K562 (cell line): Measurements from ENCODE around the gene POP7. TPM values are rescaled to one million over a fixed set of nuclear protein-coding genes. Genes with fewer than 3 reads are reported as not detected.
A peak's percentile ranks its signal among the peaks of the same experiment; 100 is the strongest.

Experiments used
- ATF1 ChIP-seq, 2 experiments: fragments of 450-650 bp in 1 of 2; IDR thresholded peaks; 2 replicates each; pipeline ENCODE4 v1.6.1; 2016; ENCODE audit warnings: missing compliant biosample characterization in 1 of 2, missing genetic modification characterization in 1 of 2
- FUS ChIP-seq: fragments of 200-400 bp; formaldehyde crosslinking; optimal IDR thresholded peaks from 2 replicates; pipeline ENCODE3; 2017; ENCODE audit warnings: low read depth, low read length
- KAT7 ChIP-seq: sonication (generic); formaldehyde crosslinking; IDR thresholded peaks from 2 replicates; pipeline ENCODE4 v1.8.0; 2022; ENCODE audit warnings: missing genetic modification reagents, mild to moderate bottlenecking, borderline replicate concordance
- KLF16 ChIP-seq: IDR thresholded peaks from 2 replicates; pipeline ENCODE4 v1.6.1; 2016; ENCODE audit warnings: antibody characterized with exemption
- PHF8 ChIP-seq: fragments of 200-600 bp; sonication (generic); IDR thresholded peaks from 2 replicates; pipeline ENCODE4 v1.6.1; 2012; ENCODE audit warnings: mixed run types, mild to moderate bottlenecking, inconsistent platforms, low read length, moderate library complexity, borderline replicate concordance
- RBBP5 ChIP-seq: fragments of 200-600 bp; sonication (generic); IDR thresholded peaks from 2 replicates; pipeline ENCODE4 v1.6.1; 2012; ENCODE audit warnings: borderline replicate concordance, mild to moderate bottlenecking, low read length, control low read depth, inconsistent platforms; ENCODE audit not compliant: insufficient read depth, poor library complexity, severe bottlenecking
- SETDB1 ChIP-seq: IDR thresholded peaks from one replicate; pipeline ENCODE4 v1.6.1; 2012; ENCODE audit warnings: low read length, control low read depth, inconsistent platforms
- TEAD1 ChIP-seq, 2 experiments: fragments of 450-650 bp in 1 of 2; sonication (generic) in 1 of 2; formaldehyde crosslinking; IDR thresholded peaks; 2 replicates each; pipeline versions ENCODE4 v1.4.0 to v1.8.0; 2020 to 2022; ENCODE audit warnings: mild to moderate bottlenecking in 2 of 2, missing genetic modification reagents in 1 of 2
- XRCC5 ChIP-seq: fragments of 200-400 bp; formaldehyde crosslinking; IDR thresholded peaks from 2 replicates; pipeline ENCODE4 v1.6.1; 2017; ENCODE audit warnings: low read depth, mild to moderate bottlenecking, low read length
- ZFPM2 ChIP-seq: fragments of 250-450 bp; sonication (Bioruptor Pico); IDR thresholded peaks from 2 replicates; pipeline ENCODE4 v1.5.1; 2022; ENCODE audit warnings: mild to moderate bottlenecking
- ZNF436 ChIP-seq: fragments of 250-450, 450-650 bp; sonication (Bioruptor Pico); formaldehyde crosslinking; IDR thresholded peaks from 2 replicates; pipeline ENCODE4 v1.7.0; 2020; ENCODE audit warnings: mild to moderate bottlenecking
- ZSCAN29 ChIP-seq: fragments of 450-650 bp; IDR thresholded peaks from 2 replicates; pipeline ENCODE4 v1.6.1; 2017
- polyA plus RNA-seq, 8 experiments: library from polyadenylated mRNA; depleted of rRNA in 4 of 8; stranded (reverse) in 5 of 8; unstranded in 3 of 8; fragments of >200 nt; fragmentation: Nextera tagmentation in 2 of 8; fragmentation: Illumina TruSeq in 1 of 8; extraction: Ambion mirVana in 2 of 8; extraction: Trizol in 1 of 8; gene quantifications; 2 replicates each; pipeline versions ENCODE4 v1.2.1 to v1.2.3, GENCODE V29; 2011 to 2014; ENCODE audit warnings: inconsistent platforms in 1 of 8, missing spikeins in 1 of 8
- total RNA-seq, 7 experiments: library from RNA; depleted of rRNA in 6 of 7; stranded (reverse); fragments of >200 nt in 6 of 7; fragmentation: Illumina TruSeq in 2 of 7; extraction: Trizol in 2 of 7; gene quantifications; 2 replicates each; pipeline versions ENCODE4 v1.2.1 to v1.2.3, GENCODE V29; 2011 to 2021; ENCODE audit warnings: low replicate concordance in 1 of 7
- TF ChIP-seq, protein P1 (sequence below), 2 experiments: fragments of 450-650 bp; conservative IDR thresholded peaks; 2 replicates each; pipeline ENCODE4 v1.6.1; 2017; ENCODE audit warnings: mild to moderate bottlenecking in 2 of 2, moderate library complexity in 2 of 2

POP7 gene
- total and polyA plus RNA-seq, 9 of the 15 experiments (the other 6 are each of a cell fraction or from before 2014, with no cell fraction given): 11.5 to 163 (median 68.9) TPM

DNA sequence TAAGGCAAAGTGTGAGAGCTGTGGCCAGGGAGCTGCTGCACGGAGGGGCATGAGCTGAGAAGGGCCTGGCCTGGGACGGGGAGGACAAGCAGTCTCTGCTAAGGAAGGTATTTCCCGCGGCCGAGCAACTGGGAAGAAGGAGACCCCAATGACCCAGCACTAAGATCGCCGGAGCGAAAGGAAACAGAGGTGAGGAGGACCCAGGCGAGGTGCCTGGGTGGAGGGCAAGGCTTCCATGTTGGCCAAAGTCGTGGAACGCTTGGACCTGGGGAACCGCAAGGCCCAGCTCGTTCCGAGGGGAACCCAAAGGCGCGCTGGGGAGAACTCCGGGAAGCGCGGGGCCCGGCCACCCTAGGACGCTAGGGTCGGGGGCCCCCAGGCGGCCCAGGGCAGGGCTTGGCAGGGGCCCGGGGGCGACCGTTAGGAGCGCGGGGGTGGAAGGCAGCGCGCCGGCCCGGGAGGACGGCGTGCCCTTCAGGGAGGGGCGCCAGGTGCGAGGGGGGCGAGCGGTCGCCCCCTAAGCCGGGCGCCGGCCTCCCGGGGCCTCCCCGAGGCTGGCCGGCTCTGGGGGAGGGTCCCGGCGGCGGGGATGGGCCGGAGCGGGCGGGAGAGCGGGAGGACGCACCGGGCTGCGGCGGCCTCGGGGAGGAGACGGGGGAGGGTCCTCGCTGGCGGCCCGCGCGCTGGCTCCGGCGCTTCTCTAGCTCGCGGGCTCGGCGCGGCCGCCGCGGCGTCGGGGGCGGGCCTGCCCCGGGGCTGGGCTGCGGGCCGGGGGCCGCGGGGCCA lies 12.4 kb upstream of the POP7 start (continued):
- TF ChIP-seq, protein P1, sequence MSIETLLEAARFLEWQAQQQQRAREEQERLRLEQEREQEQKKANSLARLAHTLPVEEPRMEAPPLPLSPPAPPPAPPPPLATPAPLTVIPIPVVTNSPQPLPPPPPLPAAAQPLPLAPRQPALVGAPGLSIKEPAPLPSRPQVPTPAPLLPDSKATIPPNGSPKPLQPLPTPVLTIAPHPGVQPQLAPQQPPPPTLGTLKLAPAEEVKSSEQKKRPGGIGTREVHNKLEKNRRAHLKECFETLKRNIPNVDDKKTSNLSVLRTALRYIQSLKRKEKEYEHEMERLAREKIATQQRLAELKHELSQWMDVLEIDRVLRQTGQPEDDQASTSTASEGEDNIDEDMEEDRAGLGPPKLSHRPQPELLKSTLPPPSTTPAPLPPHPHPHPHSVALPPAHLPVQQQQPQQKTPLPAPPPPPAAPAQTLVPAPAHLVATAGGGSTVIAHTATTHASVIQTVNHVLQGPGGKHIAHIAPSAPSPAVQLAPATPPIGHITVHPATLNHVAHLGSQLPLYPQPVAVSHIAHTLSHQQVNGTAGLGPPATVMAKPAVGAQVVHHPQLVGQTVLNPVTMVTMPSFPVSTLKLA (conservative IDR thresholded peaks at IDR 0.05): 0 out of 4 replicates have a peak, but pooled peaks of 1 of the 2 experiments have one; percentile 11
- TF ChIP-seq PHF8 (peak; percentile 18; the same call in 1 of the 2 replicates), ZFPM2 (CRISPR knock-in tag) (no peak), ATF1 (CRISPR knock-in tag; IDR thresholded peaks at IDR 0.05) (no peak), ATF1 (tag; IDR thresholded peaks at IDR 0.05) (no peak), ZSCAN29 (no peak), KAT7 (CRISPR knock-in tag) (0 out of 2 replicates have a peak, but pooled peaks have one; percentile 64), SETDB1 (no peak), RBBP5 (peak; percentile 64), ZNF436 (CRISPR knock-in tag) (no peak), TEAD1 (CRISPR knock-in tag; IDR thresholded peaks at IDR 0.05) (no peak), XRCC5 (no peak), FUS (peak; percentile 51), KLF16 (no peak)
